Esophagus muscularis mucosa (tissue), 4 donors: ENCODE results near the gene IMP3. TPM values are rescaled to one million over a fixed set of nuclear protein-coding genes. Genes with fewer than 3 reads are reported as not detected.

Source experiments
- DNase-seq: peaks from one replicate; pipeline ENCODE4 v3.0.0-alpha.2; 2017; ENCODE audit errors: extremely low spot score
- H3K27ac ChIP-seq, 4 donors: fragments of 200-600 bp; sonication (generic); replicated peaks in 1 of 4; 1 replicate in 3 of 4; 2 replicates in 1 of 4; pipeline ENCODE4 v1.5.1; 2016 to 2019; ENCODE audit warnings: mild to moderate bottlenecking in 1 of 4
- H3K27me3 ChIP-seq, 4 donors: fragments of 200-600 bp; sonication (generic); one replicate each; pipeline versions ENCODE4 v1.5.1 to v1.6.0; 2016 to 2019
- H3K36me3 ChIP-seq, 4 donors: fragments of 200-600 bp; sonication (generic); one replicate each; pipeline ENCODE4 v1.5.1; 2016 to 2019
- H3K4me1 ChIP-seq, 4 donors: fragments of 200-600 bp; sonication (generic); one replicate each; pipeline ENCODE4 v1.5.1; 2016 to 2019
- H3K4me3 ChIP-seq, 4 donors: fragments of 200-600 bp; sonication (generic); 1 replicate in 2 of 4; 2 replicates in 2 of 4; pipeline ENCODE4 v1.5.1; 2016 to 2019; ENCODE audit warnings: mild to moderate bottlenecking in 4 of 4, moderate library complexity in 1 of 4
- H3K9me3 ChIP-seq, 4 donors: fragments of 200-600 bp; sonication (generic); 1 replicate in 3 of 4; 2 replicates in 1 of 4; pipeline ENCODE4 v1.5.1; 2016 to 2019
- CTCF ChIP-seq, 3 experiments: fragments of 200-600 bp in 2 of 3; fragments of 450-650 bp in 1 of 3; sonication (generic) in 2 of 3; IDR thresholded peaks; one replicate each; pipeline ENCODE4 v1.5.1; 2017 to 2019; ENCODE audit warnings: antibody characterized with exemption in 3 of 3, mild to moderate bottlenecking in 2 of 3, moderate library complexity in 1 of 3
- EP300 ChIP-seq: sonication (generic); formaldehyde crosslinking; IDR thresholded peaks from one replicate; pipeline ENCODE4 v1.6.1; 2017; ENCODE audit warnings: antibody characterized with exemption
- POLR2A ChIP-seq: fragments of 450-650 bp; IDR thresholded peaks from one replicate; pipeline ENCODE4 v1.6.1; 2017; ENCODE audit warnings: antibody characterized with exemption, moderate library complexity, mild to moderate bottlenecking, low read depth
- POLR2AphosphoS5 ChIP-seq, 2 donors: sonication (generic); formaldehyde crosslinking; IDR thresholded peaks; one replicate each; pipeline ENCODE4 v1.6.1; 2017; ENCODE audit warnings: antibody characterized with exemption in 2 of 2
- WGBS: methylation state at CpG from one replicate; pipeline ENCODE4 v1.1.5; 2018; 5-methylcytosine and 5-hydroxymethylcytosine counted together
- intact Hi-C: fragments of 100-400 bp; cut with DNase I; formaldehyde crosslinking; loops from one replicate; pipeline ENCODE4 v1.15.1; 2023
- total RNA-seq, 4 donors: library from RNA; depleted of rRNA; stranded (reverse); fragments of >200 nt; gene quantifications; one replicate each; pipeline versions ENCODE4 v1.1.0 to v1.2.1, GENCODE V29; 2016

IMP3 gene
- total RNA-seq, 4 donors from 2014 or later, result 49.0 to 83.5 (median 62.1) TPM

DNA sequence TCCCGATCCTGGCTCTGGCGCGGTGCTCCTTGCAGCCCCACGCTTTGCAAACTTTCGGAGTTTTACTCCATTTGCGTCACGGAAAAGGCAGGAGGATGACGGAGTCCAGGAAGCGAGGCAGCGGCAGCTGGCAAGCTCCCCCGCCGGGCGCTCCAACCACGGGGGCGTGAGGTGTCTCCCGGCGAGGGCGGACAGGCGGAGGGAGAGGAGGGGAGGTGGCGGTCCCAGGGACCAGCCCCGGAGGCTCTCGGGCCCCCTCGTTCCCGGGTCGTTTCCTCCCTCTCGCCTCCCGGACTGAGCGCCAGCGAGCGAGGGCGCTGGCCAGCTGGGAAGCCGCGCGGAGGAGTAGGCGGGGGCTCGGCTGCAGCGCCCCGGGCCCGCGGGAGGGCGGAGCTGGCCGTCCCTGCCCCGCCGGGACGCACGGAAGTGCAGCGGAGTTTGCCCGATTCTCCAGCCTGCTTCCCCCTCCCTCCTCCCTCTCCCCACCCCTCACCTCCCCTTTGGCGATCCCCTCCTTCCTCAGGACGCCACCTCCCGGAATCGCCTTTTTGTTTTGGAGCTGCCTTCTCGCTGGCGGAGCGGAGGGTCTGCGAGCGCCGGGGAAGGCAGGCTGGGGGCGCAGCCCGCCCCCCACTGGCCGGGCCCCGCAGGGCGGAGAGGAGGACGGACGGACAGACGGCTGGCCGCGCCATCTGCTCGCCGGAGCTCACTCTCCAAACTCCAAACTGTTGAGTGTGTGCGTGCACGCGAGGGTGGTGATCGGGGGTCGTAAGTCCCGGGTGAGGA, 7.5 kb upstream of the IMP3 start, which contains the start of gene SNX33:
TSS of gene SNX33 (plus strand) at position 543 of the 786 bp plus-strand sequence. CDS start 1,191 bp downstream, outside the sequence.
- Histone ChIP-seq H3K9me3 (no peaks in the 10 kb centered on the region), H3K27me3 (no peaks in the 10 kb centered on the region), H3K36me3 (peaks cover 0 to 20% (median 3%) of the 10 kb centered on the region in 4 donors), H3K4me3 (peak within 1 kb of the TSS; percentile 71 to 89 (median 84)), H3K4me1 (peaks cover 49 to 60% (median 55%) of the 10 kb centered on the region in 4 donors), H3K27ac (peak within 1 kb of the TSS; percentile 89 to 97 (median 95))
- TF ChIP-seq POLR2AphosphoS5 (IDR thresholded peaks at IDR 0.05), result peak; percentile 48 to 80
- peak; percentile 27 for TF ChIP-seq POLR2A
- TF ChIP-seq EP300, result no peak
- TF ChIP-seq CTCF (IDR thresholded peaks at IDR 0.05), result peak; percentile 51 to 67 (median 58)
- WGBS, result 0% methylated on average over 41 of the region's 76 CpGs
- intact Hi-C loops, result loop anchor here (10.0 kb wide), 1 partner anchor 283 kb away; the partner anchor contains the start of gene MAN2C1
- DNase-seq, result no peak

DNA sequence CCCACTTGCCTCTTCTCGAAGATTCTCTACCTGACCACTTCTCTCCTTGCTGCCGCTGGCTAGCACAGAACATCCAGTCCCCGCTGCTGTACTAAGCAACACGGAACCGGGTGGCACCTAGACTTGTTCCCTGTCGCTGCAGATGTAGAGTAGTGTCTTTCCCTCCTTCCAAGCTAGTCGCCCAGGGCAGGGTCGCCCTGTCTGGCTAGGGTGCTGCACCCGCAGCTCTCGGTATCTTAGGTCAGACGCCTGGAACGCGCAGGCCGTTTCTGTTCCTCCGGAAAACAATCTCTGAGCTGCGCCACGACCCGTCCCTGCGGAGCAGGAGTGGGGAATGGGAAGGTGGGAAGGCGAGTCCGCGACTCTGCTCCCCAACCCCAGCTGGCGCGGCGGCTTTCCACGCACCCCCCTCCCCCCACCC, 6.9 kb upstream of the IMP3 start:
- no peak for DNase-seq
- no peaks in the 10 kb centered on the region for H3K9me3 ChIP-seq
- peak overlapping the region; percentile 89 to 97 (median 95) for H3K27ac ChIP-seq
- H3K27me3 ChIP-seq, result no peaks in the 10 kb centered on the region
- TF ChIP-seq CTCF (IDR thresholded peaks at IDR 0.05), result no peak
- peak; percentile 16 to 75 for TF ChIP-seq POLR2AphosphoS5 (IDR thresholded peaks at IDR 0.05)
- no peak for TF ChIP-seq POLR2A
- peak; percentile 76 for TF ChIP-seq EP300
- 3% methylated on average over 13 of the region's 26 CpGs for WGBS
- H3K4me3 ChIP-seq, result peak overlapping the region; percentile 71 to 89 (median 84)
- intact Hi-C loops, result loop anchor here (10.0 kb wide), 1 partner anchor 282 kb away; the partner anchor contains the start of gene MAN2C1
- H3K36me3 ChIP-seq, result peaks cover 0 to 16% (median 3%) of the 10 kb centered on the region in 4 donors
- peaks cover 43 to 54% (median 48%) of the 10 kb centered on the region in 4 donors for H3K4me1 ChIP-seq

- intact Hi-C loops, result loop anchor here (10.0 kb wide), 1 partner anchor 282 kb away; the partner anchor contains the start of gene MAN2C1
- Histone ChIP-seq H3K4me1 (peaks cover 37 to 48% (median 42%) of the 10 kb centered on the region in 4 donors), H3K36me3 (peaks cover 0 to 16% (median 3%) of the 10 kb centered on the region in 4 donors), H3K4me3 (peak overlapping the region; percentile 71 to 89 (median 84)), H3K9me3 (no peaks in the 10 kb centered on the region), H3K27ac (peak overlapping the region; percentile 89 to 97 (median 95)), H3K27me3 (no peaks in the 10 kb centered on the region)
- 47% methylated on average over 5 of the region's 5 CpGs for WGBS
- no peak for TF ChIP-seq POLR2AphosphoS5 (IDR thresholded peaks at IDR 0.05)
- no peak for TF ChIP-seq EP300
- no peak for TF ChIP-seq CTCF (IDR thresholded peaks at IDR 0.05)
- TF ChIP-seq POLR2A, result no peak
- no peak for DNase-seq
Measured at GRCh38 chr15:75646112-75646943, 6.3 kb upstream of the IMP3 start.

DNA sequence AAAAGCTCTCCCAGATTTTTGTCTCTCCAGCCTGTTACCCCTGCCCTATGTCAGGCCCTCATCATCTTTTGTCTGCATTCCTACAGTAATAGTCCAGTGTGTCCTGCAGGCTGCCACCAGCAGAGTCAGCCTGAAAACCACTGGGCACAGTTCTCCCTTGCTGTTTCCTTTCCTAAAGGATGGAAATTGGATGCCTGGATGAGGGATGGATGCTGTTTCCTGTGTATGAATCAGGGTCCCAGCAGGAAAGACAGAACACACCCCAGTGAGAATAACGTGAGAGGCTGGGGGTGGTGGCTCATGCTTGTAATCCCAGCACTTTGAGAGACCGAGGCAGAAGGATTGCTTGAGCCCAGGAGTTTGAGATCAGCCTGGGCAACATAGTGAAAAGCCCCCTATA, 4.4 kb upstream of the IMP3 start:
- Histone ChIP-seq H3K4me1 (peaks cover 24 to 40% (median 31%) of the 10 kb centered on the region in 4 donors), H3K27me3 (no peaks in the 10 kb centered on the region), H3K27ac (no peak overlapping the region), H3K4me3 (no peak overlapping the region), H3K36me3 (peaks cover 0 to 4% (median 0%) of the 10 kb centered on the region in 4 donors), H3K9me3 (no peaks in the 10 kb centered on the region)
- TF ChIP-seq POLR2A (no peak), CTCF (IDR thresholded peaks at IDR 0.05) (no peak), POLR2AphosphoS5 (IDR thresholded peaks at IDR 0.05) (no peak), EP300 (no peak)
- 59% methylated on average over 2 of the region's 2 CpGs for WGBS
- DNase-seq, result no peak
- intact Hi-C loops, result loop anchor here (10.0 kb wide), 1 partner anchor 280 kb away; the partner anchor contains the start of gene MAN2C1
